GM21717 (cell line): ENCODE measurements around the gene GPR176.
"Not testable (repeated sequence)": the region's sequence is repeated elsewhere in the genome, so short reads cannot be mapped to it uniquely, and the experiment has no call there.

ENCODE experiments used
- ATAC-seq: cut with Tn5 transposase; IDR thresholded peaks from one replicate; pipeline ENCODE4 v1.9.1; 2021; ENCODE audit warnings: mild to moderate bottlenecking, moderate library complexity; ENCODE audit not compliant: unreplicated experiment

GPR176 gene

DNA sequence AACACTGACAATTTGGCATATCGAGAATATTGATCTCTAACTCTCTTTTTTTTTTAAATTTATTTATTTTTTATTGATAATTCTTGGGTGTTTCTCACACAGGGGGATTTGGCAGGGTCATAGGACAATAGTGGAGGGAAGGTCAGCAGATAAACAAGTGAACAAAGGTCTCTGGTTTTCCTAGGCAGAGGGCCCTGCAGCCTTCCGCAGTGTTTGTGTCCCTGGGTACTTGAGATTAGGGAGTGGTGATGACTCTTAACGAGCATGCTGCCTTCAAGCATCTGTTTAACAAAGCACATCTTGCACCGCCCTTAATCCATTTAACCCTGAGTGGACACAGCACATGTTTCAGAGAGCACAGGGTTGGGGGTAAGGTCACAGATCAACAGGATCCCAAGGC is 27.0 kb downstream of the GPR176 start:
- ATAC-seq = not testable (repeated sequence)

DNA sequence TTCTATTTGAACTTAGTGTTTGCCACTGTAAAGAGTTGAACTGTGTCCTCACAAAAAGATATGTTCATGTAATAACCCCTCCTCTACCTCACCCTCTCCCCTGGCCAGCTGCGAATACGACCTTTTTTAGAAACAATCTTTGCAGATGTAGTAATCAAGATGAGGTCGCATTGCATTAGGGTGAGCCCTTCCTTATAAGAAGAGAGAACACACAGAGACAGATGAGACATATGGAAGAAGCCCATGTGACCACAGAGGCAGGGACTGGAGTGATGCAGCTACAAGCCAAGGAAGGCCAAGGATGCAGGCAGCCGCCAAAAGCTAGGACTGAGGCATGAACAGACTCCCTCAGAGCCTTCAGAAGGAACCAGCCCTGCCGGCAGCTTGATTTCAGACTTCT is 27.6 kb downstream of the GPR176 start:
- ATAC-seq = no peak

GRCh38 chr15:39890621-39891020 is 29.4 kb downstream of the GPR176 start:
- no peak for ATAC-seq

DNA sequence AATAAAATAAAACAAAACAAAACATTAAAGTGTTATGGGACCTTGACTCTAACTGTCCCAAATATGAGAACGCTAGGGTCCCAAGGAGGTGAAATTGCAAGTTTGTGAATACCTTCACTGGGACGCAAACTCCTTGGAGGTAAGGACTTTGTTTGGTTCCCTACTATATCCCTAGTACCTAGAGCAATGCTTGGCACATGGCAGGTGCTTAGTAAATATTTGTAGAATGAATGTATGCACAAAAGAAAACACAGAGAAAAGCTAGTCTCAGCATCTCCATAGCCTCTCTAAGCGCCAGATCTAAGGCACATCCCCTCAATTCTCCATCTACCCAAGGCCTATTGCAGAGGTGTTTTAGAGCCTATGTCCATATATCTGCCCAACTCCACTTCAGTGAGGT is 30.5 kb downstream of the GPR176 start:
- ATAC-seq = no peak

GRCh38 chr15:39888809-39889208 is 31.3 kb downstream of the GPR176 start:
- no peak for ATAC-seq

DNA sequence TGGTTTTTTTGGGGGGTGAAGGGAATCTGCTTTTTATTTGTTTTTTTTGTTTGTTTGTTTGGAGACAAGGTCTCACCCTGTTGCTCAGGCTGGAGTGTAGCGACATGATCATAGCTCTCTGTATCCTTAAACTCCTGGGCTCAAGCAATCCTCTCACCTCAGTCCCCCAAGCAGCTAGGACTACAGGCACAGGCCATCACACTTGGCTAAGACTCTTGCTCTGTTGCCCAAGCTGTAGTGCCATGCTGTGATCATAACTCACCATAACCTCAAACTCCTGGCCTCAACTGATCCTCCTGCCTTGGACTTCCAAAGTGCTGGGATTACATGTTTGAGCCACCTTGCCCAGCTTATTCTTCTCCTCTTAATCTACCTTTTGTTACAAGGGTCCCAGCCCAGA is 31.8 kb downstream of the GPR176 start:
- ATAC-seq = no peak

GRCh38 chr15:39887832-39888231 is 32.2 kb downstream of the GPR176 start:
- no peak for ATAC-seq

DNA sequence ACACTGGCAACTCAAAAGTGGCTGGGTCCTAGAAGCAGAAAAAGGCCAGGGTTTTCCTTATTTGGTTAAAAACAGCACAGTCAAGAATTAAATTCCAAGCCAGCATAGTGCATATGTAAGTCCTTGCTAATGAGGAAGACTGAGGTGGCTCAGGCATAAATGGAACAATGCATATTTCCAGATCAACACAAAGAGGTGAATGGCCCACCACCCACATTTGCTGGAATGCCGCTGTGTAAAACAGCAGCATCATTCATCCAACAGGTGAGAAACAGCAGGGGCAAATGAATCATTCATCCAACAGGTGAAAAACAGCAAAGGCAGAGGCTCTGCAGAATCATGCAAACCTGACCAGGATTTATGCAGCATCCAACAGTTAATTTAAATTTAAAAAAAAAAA is 32.9 kb downstream of the GPR176 start:
- no peak for ATAC-seq

GRCh38 chr15:39886418-39886817 is 33.6 kb downstream of the GPR176 start:
- ATAC-seq = no peak

GRCh38 chr15:39885099-39885777 is 34.8 kb downstream of the GPR176 start:
- no peak for ATAC-seq

DNA sequence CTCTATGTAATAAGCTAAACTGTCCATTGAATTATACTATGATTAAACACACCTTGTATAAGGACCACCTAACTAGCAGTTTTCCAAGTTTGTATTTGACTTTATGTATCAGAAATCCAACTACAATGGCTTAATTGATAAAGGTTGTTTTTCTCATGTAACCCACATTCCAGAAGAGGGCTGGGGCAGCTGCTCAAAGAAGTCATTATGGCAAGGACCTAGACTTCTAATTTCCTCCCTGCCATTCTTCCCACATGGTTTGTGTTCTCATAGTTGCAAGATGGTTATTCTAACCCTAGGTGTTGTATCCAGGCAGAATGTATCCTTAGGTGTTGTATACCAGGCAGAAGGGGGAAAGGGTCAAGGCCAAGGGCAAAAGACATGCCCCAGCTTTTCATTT is 35.7 kb downstream of the GPR176 start:
- no peak for ATAC-seq

DNA sequence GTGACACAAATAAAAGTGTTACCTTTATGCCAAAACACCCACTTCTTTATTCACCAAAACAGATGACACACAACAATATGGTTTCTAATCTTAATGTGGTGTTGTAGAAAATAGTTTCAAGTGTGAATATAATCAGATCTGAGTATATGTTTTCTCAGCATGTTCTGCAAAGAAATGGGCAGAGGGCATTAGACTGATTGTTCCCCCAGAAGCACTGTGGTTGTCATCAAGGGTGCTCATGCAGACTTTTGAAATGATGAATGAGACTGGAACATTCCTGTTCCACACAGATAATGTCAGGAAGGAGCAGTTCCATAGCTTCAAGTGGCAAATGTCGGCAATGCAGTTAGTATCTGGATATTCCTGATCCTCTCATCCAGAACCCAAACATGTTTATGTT is 37.5 kb downstream of the GPR176 start:
- no peak for ATAC-seq

GRCh38 chr15:39881790-39882189 is 38.3 kb downstream of the GPR176 start:
- ATAC-seq = no peak

- ATAC-seq = no peak
Measured at GRCh38 chr15:39880718-39881387, 39.2 kb downstream of the GPR176 start.

DNA sequence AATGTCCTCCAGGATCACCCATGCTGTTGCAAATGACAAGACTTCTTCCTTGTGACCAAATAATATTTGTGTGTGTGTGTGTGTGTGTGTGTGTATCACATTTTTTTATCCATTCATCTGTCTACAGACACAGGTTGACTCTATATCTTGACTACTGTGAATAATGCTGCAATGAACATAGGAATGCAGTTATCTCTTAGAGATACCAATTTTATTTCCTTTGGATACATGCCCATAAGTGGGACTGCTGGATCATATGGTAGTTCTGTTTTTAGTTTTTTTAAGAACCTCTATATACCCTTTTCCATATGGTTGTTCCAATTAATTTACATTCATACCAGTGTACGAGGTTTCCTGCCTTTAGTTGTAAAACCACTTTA is 41.7 kb downstream of the GPR176 start:
- ATAC-seq = no peak

- no peak for ATAC-seq
Measured at GRCh38 chr15:39874890-39875549, 45.0 kb downstream of the GPR176 start.

DNA sequence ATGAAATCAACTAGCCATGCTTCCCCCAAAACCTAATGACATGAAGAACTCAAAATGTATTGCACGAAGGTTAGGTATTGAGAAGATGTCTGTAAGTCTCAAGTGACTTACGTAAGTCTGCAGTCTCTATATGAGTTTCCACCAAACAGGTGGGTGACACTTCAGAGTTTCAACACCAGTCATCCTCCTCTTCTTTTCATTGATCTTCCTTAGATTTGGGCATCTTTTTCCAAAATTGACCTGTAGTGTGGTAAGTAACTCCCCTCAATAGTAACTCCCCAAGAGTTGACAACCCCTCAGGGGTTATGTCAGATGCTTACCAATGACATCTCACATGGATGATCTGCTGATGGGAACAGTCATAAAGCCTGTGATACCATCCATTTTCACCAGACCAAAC is 46.1 kb downstream of the GPR176 start:
- ATAC-seq = no peak

- ATAC-seq = no peak
Measured at GRCh38 chr15:39870537-39870936, 49.5 kb downstream of the GPR176 start.

DNA sequence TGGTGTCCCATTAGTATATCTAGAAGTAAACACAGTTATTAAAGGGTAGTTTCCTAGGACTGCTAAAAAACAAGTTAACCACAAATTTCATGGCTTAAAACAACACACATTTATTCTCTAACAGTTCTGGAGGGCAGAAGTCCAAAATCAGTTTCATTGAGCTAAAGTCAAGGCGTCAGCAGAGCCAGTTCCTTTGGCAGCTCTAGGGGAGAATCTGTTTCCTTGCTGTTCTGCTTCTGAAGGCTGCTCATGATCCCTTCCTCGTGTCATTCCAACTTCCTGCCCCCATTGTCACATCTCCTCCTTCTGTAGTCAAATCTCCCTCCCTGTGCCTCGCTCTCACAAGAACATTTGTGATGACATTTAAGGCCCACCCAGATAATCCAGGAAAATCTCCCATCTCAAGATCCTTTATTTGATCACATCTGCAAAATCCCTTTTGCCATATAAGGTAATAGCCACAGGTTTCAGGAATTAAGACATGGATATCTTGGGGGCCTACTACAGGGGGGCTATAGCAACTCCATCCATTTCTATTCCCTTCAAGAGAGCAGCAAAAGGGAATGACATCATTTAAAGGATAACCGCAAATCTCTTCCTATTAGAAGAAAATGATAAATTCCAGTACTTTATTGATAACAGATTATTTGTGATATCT is 50.1 kb downstream of the GPR176 start:
- no peak for ATAC-seq

GRCh38 chr15:39869254-39869653 is 50.8 kb downstream of the GPR176 start:
- ATAC-seq = no peak

DNA sequence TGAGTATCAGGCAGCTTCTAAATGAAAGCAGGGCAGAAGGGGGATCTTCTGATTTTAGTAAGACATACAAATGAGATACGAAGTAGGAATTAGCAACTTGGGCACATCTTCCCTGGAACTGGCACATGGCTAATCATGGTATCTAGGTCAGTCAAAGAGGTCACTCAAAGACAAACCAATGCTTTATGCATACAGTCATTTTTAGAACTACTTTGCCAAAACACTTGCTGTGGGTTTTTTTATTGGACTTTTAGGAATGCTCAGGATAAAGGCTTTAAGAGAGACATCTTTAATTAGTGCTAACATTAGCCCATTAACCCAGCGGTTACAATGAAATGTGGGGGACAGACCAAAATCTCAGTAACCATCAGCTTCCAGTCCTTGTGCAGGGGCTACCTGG is 51.7 kb downstream of the GPR176 start:
- ATAC-seq = no peak

DNA sequence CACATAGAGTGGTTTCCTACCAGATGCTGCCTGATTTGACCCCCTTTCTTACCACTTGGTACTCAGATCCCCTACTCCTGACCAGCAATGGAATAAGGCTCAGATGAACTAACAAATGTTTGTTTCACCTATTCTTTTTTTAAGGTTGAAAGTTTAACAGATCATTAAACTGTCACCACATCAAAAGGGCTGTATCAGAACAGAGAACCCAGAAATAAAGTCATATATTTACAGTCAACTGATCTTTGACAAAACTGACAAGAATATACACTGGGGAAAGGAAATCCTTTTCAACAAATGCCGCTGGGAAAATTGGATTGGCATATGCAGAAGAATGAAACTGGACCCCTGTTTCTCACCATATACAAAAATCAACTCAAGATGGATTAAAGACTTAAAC is 56.0 kb downstream of the GPR176 start:
- no peak for ATAC-seq
